GM19372 (cell line): ENCODE results near the gene GDNF.
"Not testable (repeated sequence)": the region's sequence is repeated elsewhere in the genome, so short reads cannot be mapped to it uniquely, and the experiment has no call there.

Experiments
- ATAC-seq: cut with Tn5 transposase; IDR thresholded peaks from one replicate; pipeline ENCODE4 v1.9.1; 2021; ENCODE audit warnings: mild to moderate bottlenecking, low read depth, moderate library complexity; ENCODE audit not compliant: unreplicated experiment

GDNF gene

DNA sequence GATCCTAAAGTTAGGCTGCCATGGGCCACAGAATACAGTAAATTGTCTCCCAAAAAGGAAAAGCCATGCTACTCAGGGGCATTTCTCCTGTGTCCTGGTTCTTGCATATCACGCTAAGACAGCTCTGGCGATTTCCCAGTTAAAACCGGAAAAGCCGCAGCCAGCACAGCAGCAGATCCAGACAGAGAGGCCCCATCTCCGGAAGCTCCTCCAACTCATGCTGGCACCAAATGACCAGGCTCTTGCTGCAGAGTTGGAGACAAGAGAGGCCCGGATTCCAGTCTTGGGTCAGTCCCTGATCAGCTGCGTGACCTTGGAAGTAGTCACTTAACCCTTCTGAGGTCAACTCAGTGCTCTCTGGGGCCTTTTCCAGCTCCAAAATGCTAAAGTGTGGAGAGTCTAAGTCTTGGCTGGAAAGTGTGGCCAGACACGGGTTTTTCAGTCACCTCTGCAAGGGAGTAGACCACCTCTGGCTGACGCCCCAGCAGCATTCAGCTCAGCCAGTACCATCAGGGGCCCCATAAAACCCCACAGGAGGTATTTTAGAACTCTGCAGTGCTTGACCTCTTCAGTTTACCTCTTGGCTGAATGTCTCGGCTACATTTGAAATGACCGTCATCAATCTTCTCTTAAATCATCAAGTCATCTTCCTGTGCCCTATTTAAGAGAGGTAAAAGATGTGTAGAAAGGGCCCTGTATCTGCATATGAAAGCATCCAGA lies 16.2 kb downstream of the GDNF start:
- no peak for ATAC-seq

DNA sequence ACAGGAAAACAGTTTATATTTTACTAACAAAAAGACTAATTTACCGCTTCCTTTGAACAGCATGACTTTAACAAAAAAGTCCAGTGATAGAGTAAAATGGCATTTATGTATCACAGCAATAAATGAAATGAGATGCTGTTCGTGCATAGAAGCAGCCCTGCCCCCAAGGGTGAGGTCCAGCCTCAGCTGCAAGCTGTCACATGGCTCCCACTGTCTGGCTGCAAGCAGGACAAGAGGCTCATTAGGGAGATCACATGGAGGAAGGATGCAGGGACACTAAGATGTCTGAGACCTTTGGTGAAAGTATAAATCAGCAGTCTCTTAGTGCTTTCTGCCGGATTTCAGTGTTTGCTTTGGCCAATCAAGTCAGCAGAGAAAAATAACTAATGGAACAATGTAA lies 23.0 kb downstream of the GDNF start:
- ATAC-seq = no peak

DNA sequence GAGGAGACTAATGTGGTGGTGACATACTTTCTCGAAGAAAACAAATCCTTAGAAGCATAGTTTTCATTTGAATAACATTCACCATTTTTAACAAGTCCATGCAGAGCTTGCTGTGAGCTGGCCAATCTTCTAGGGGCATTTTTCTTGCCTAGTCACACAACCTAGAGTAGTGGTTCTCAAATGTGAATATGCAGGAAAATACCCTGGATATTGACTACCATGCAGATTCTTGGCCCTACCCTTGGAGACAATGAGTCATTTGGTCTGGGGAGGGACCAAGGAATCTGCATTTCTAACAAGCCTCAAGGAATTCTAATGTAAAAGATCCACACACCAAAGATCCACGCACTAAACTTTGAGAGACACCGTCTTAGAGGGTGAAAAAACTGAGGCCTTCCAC lies 23.5 kb downstream of the GDNF start:
- no peak for ATAC-seq

DNA sequence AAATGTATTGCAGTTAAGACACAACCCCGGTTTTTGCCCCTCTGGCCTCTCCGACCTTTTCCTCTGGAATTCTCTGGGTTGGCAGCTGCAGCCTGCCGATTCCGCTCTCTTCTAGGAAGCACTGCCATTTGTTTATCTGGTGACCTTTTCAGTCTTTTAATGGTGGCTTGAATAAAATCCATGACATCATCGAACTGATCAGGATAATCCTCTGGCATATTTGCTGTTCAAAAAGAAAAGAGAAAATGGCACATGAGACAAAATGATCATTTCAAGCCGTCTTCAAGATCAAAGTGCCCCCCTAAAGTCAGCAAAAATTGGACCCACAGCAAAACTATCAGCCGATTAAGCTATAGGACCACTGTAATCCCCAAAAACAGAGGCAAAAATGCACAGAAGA lies 23.9 kb downstream of the GDNF start:
- ATAC-seq = no peak

DNA sequence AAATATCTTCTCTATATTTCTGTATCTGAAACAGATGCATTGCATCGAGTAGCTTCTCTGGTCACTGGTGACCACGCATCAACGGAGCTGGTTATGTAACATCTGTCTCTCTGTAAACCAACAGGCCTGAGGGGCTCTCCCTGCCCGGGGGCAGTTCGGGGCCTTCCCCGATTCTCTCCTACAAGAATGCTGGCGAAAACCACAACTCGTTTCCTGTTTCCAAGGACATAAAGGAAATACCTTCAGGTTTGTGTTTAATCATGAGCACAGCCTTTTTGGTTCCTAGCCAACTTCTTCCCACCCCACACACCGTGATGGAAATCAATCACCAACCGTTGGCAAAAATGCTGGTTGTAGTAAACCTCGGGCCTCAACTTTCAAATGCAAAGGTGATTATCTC lies 25.1 kb downstream of the GDNF start:
- no peak for ATAC-seq

DNA sequence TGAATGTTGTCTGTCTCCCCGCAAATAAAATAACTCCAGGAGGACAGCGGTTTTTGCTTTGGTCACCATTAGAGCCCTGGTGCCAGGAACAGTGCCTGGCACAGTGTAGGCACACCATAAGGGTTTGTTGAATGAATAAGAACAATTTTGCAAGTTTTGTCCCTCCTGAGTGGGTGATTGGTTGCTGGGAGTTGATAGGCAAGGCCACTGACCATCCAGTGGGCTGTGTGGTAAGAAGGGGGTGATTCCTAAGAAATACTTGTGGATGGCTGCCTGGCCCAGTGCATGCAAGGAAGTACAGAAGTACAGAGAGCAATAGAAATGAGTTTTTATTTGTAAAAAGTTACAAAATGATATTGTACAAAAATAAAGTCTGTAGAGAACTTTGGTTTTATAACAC lies 27.5 kb downstream of the GDNF start:
- no peak for ATAC-seq

DNA sequence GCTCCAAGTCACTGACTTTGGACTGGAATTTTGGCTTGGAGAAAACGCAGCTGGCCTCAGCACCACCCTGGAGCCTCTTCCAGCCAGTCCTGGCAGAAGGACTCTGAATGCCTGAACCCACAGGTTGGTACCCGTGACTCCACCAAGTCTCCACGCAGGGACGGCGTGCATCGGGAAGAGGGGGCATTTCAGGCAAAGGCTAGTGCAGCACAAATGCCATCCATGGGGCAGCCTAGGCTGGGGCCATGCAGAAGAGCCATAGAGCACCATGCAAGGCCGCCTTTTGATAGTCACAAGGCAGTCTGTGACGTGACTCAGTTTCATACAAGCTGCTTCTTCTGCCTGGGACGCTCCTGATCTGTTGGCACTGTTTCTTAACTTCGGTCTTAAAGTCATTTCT lies 28.0 kb downstream of the GDNF start:
- ATAC-seq = no peak

DNA sequence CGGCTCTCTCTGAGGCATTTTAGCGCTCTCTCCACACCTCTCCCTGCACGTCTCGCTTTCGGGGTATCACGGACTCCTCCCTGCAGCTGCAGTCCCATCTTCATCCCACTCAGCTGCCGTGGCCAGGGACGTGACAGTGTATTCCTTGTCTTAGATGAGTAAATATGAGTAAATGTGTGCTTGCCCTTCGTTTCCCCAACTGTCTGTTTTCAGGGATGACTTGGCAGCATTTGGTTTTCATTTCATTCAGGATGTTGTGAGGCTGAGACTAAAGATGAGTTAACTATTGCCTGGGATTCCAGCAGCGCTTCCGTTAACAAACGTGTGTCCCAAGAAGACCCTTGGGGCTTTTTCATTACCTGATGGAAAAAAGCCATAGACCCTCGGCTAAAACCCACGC lies 29.5 kb downstream of the GDNF start:
- ATAC-seq = no peak

DNA sequence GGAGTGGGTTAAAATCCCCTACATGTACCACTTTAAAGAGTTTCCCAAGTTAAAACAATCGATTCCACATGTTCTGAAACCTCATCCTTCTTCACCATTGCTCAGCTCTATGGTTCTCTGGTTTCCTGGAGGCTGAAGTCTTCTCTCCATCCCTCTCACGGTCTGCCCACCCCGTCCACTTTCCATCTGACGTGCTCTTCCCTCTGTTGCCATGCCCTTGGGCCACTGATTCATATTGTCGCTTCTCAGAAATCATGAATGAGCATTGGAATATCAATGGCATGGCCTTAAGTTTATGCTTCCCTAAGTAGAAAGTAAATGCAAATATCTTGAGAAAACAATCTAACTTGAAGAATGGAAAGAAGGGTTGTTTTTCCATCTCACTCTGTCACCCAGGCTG lies 30.9 kb downstream of the GDNF start:
- no peak for ATAC-seq

DNA sequence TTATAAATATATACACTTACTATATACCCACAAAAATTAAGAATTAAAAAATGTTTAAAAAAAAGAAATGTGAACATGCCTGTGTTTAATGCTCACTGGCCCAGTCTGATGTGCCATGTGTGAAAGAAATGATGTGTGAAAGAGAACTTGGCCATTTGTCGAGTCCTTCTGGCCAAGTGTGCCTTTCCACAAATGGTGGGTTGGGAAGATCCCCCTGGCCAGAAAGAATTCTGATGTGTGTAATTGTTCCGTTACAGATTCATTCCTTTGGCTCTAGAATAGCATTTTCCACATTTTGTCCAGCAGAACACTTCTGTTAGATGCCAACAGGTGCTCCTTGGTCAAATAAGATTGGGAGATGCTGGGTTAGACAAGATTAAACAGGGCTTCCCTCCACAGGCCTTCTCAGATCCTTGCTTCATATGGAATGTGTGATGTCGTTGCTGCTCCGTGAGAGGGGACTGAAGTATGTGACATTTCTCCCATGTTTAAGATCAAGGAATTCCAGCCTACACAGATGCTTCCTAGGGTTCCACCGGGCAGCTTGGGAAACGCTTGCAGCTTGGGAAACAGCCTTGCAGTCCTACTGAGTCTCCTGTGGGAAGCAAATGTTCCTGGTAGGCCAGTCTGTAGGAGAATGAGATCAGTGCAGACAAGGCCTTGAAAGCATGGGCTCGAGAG lies 32.1 kb downstream of the GDNF start:
- no peak for ATAC-seq

DNA sequence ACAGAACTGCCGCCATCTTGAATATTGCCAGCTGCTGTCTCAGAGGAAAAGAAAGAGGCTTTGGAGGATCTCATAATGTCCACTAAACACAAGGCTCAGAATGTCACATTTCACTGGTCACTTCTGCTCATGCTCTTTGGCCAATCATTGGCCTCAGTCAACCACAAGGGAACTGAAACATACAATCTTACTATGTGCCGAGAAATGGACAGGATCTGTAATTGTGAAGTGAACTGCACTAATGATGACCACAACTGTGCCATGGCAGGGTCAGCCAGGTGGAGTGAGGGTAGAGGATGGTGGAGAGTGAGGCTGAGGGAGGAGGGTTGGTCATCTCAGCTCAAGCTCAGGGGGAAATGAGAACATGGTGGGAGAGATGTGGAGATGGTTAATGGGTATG lies 32.8 kb downstream of the GDNF start:
- no peak for ATAC-seq

DNA sequence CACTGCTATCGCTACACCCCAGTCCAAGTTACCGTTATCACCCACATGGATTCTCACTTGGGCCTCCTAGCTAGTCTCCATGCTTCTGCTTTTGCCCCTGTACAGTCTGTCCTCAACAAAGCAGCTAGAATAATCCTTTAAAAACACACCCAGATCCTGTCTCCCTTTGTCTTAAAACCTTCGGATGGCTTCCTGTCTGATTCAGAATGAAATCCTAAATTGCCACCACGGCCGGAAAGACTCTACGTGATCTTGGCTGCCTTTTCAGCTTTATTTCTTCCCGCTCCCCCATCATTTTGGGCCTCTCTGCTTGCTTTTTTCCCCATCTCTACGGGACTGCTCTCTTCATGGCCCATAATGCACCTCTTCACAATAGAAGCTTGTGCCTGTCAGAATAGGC lies 33.4 kb downstream of the GDNF start:
- no peak for ATAC-seq

DNA sequence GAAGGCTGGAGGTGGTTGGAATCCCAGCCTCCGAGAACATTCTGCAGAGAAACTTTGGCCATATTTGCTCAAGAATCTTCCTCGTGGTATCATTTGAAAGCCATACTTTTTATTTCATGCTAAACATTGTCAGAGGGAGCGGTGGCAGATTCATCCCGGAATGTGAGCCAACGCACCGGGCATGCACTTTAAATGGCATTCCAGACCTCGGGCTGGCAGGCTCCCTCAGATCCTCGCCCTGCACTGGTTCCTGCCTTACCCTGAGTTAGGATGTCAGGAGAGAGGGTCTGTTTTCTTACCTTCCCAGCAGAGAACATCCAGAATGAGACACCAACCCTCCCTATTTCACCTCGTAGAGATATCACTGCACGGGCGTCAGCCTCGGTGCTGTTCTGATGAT lies 33.8 kb downstream of the GDNF start:
- no peak for ATAC-seq

DNA sequence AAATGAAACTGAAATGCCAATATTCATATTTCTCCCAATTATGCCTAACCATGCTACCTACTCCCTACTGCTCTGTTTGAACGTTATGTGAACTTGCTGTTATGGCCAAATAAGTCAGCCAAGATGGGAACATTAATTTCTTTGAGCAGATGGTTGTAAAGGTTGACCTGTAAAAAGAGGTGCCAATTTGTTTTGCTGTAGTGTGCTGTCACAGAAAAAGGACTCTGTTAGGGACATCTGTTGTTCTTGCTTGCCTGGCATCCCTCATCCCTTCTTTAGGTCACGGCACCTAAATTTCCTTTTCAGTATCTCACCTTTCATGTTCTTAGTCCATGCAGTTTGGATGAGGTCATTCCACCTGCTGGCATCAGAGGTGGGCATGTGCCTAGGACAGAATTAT lies 35.4 kb downstream of the GDNF start:
- no peak for ATAC-seq

DNA sequence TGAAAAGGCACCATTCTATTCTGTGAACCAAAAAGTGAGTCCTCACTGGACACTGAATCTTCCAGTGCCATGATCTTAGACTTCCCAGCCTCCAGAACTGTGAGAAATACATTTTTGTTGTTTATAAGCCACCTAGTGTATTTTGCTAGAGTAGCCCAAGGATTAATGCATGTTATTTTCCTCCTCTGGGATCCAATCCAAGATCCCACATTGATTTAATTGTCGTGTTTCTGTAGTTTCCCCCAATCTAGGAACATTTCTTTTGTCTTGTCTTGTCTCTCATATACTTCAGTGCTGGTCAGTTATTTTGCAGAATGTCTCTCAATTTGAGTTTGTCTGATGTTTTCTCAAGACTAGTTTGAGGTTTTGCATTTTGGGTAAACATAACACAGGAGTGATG lies 36.4 kb downstream of the GDNF start:
- ATAC-seq = no peak

DNA sequence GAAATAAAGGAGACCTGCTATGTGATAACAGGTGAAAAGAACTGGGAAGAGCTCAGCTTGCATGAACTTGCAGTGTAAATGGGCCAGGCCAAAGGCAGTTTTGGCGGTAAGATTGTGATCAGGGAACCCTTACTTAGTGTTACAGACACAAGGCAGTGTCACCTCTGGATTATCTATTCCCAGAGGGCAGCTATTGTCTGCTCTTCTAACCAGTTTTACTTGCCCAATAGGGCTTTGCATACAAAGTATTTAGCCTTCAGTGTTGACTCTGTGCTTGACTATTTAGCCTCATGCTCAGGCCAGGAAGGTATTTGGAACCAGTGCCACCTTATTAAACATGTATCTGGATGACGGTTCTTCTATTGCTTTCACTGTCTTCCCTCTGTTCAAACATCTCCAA lies 38.3 kb downstream of the GDNF start:
- ATAC-seq = no peak

DNA sequence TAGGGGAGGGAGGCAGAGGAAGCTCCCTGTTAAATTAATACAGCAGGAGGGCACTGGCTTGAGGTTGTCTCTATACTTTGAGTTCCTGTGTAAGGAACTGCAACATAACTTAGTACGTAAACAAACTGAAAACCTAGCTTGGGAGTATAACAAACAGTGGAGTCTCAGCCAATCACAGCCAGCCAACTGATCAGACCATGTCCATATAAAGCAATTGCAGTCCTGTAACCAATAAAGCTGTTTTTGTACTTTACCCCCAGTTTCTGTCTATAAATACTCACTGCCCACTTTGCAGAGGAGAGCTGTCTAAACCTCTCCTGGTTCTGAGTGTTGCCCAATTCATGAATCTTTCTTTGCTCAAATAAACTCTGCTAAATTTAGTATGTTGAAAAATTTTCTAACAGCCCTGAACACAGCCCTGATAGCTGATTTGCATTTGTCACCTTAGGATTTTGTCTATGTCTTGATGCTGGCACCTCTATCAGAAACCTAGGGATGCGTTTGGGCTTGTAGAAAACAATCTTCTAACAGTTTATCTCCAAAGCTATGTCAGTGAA lies 39.9 kb downstream of the GDNF start:
- ATAC-seq = peak; percentile 53

DNA sequence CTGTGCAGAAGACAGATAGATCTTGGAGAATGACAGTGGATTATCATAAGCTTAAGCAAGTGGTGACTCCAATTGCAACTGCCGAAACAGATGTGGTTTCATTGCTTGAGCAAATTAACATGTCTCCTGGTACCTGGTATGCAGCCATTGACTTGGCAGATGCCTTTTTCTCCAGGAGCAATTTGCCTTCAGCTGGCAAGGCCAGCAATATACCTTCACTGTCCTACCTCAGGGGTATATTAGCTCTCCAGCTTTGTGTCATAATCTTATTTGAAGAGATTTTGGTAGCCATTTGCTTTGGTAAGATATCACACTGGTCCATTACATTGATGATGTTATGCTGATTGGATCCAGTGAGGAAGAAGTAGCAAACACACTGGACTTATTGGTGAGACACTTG lies 43.4 kb downstream of the GDNF start:
- not testable (repeated sequence) for ATAC-seq

DNA sequence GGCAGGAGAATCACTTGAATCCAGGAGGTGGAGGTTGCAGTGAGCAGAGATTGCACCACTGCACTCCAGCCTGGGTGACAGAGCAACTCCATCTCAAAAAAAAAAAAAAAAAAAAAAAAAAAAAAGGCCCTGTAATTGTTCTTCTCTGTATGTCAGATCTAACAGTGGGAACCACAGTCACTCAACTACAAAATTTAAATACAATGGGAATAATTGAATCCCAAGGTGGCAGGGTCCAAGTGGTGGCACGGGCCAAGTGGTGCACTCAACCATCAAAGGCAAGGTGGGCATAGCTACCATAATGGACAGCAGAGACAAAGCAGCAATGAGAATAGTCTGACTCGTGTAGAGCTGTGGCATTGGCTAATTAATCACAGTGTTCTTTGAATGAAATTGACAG lies 44.5 kb downstream of the GDNF start:
- not testable (repeated sequence) for ATAC-seq

DNA sequence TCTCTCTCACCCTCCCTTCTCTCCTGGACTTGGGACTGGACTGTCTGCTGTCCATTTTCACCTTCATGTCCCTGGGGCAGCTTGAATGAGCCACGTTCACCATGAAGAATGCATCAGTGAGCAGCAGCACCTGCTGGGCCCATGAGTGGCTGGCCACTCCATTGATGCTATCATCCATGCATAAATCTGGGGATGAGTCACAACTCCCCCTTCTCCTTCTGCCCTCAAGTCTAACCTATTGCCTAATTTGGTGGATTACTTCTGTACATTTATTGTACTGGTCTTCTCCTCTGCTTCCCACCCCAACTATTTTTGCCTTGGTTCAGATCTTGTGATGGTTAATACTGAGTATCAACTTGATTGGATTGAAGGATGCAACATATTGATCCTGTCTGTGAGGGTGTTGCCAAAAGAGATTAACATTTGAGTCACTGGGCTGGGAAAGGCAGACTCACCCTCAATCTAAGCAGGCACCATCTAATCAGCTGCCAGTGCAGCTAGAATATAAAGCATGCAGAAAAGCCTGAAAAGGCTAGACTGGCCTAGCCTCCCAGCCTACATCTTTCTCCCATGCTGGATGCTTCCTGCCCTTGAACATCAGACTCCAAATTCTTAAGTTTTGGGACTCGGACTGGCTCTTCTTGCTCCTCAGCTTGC lies 46.7 kb downstream of the GDNF start:
- no peak for ATAC-seq

DNA sequence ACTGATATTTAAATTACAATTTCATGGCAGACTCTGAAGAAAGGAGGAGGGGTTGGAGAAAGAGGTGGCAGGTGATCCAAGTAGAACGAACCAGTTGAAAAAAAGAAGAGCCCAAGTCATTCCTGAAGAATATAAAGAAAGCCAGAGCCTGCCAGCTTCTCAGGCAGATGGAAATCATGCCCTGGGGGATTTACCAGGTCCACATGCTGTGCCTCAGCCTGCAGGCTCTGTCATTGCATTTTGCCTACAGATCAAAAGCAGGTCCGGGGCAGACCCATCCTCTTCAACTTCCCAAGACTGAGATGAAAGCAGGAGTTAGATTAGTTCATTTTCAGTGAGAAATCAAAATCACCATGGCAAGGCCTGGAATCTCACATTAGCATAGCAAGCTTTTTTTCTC lies 48.5 kb downstream of the GDNF start:
- no peak for ATAC-seq

DNA sequence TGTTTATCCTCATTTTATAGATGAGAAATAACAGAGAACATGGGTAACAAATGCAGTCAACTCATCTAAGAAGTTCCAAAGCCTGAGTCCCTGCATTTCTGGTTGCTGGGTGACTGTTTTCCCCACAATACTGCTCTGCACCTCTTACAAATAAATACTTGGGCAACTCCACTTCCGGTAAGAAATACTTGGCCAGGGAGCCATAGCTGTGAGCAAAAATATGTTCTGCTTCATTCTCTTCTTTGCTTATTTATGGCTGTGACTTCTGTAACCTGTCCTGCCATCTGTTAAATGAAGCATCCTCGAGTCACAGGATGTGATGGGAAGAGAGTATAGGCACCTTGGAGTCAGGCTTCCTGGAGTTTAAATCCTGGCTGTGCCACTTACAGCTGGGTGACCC lies 49.9 kb downstream of the GDNF start:
- no peak for ATAC-seq
